Gastroesophageal sphincter (tissue), 3 donors: ENCODE results near the gene COMMD6.

ENCODE experiments used
- EP300 ChIP-seq: sonication (generic); formaldehyde crosslinking; IDR thresholded peaks from one replicate; pipeline ENCODE4 v1.6.1; 2017; ENCODE audit warnings: antibody characterized with exemption, mild to moderate bottlenecking
- POLR2A ChIP-seq, 2 donors: fragments of 450-650 bp; IDR thresholded peaks; one replicate each; pipeline ENCODE4 v1.6.1; 2017; ENCODE audit warnings: antibody characterized with exemption in 2 of 2, mild to moderate bottlenecking in 2 of 2, moderate library complexity in 1 of 2
- POLR2AphosphoS5 ChIP-seq: sonication (generic); formaldehyde crosslinking; IDR thresholded peaks from one replicate; pipeline ENCODE4 v1.6.1; 2017; ENCODE audit warnings: antibody characterized with exemption
- TF ChIP-seq, protein P1 (sequence below), 4 experiments: fragments of 200-600 bp in 2 of 4; fragments of 450-650 bp in 2 of 4; sonication (generic) in 1 of 4; IDR thresholded peaks; one replicate each; pipeline ENCODE4 v1.5.1; 2017 to 2019; ENCODE audit warnings: antibody characterized with exemption in 4 of 4, mild to moderate bottlenecking in 2 of 4, moderate library complexity in 2 of 4

DNA sequence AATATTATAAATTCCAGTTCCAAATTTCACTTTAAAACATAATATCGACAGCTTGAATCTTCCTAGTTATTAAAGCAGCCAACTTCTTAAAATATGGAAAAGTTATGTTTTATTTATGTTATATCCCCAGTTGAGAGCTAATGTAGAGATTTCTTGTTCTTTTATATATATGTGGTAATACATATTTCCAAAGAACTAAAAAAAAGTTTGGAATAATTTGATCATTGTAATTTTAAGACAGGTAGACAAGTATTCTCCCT, 54.9 kb downstream of the COMMD6 start:
- TF ChIP-seq POLR2AphosphoS5 (no peak), POLR2A (IDR thresholded peaks at IDR 0.05) (no peak), EP300 (no peak)
- TF ChIP-seq, protein P1, sequence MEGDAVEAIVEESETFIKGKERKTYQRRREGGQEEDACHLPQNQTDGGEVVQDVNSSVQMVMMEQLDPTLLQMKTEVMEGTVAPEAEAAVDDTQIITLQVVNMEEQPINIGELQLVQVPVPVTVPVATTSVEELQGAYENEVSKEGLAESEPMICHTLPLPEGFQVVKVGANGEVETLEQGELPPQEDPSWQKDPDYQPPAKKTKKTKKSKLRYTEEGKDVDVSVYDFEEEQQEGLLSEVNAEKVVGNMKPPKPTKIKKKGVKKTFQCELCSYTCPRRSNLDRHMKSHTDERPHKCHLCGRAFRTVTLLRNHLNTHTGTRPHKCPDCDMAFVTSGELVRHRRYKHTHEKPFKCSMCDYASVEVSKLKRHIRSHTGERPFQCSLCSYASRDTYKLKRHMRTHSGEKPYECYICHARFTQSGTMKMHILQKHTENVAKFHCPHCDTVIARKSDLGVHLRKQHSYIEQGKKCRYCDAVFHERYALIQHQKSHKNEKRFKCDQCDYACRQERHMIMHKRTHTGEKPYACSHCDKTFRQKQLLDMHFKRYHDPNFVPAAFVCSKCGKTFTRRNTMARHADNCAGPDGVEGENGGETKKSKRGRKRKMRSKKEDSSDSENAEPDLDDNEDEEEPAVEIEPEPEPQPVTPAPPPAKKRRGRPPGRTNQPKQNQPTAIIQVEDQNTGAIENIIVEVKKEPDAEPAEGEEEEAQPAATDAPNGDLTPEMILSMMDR (IDR thresholded peaks at IDR 0.05): no peak
